Colonic mucosa (tissue), 4 donors: ENCODE results near the gene NUDC. TPM values are rescaled to one million over a fixed set of nuclear protein-coding genes. Genes with fewer than 3 reads are reported as not detected.

Experiments used
- DNase-seq: peaks from one replicate; pipeline ENCODE4 v3.0.0-alpha.2; 2020
- H3K27ac ChIP-seq: fragments of 200-600 bp; one replicate; pipeline ENCODE4 v1.8.0; 2021
- H3K27me3 ChIP-seq: fragments of 200-600 bp; one replicate; pipeline ENCODE4 v1.8.0; 2021
- H3K36me3 ChIP-seq: fragments of 200-600 bp; one replicate; pipeline ENCODE4 v1.8.0; 2021
- H3K4me1 ChIP-seq: fragments of 200-600 bp; one replicate; pipeline ENCODE4 v1.8.0; 2021; ENCODE audit warnings: mild to moderate bottlenecking
- H3K4me3 ChIP-seq: fragments of 200-600 bp; one replicate; pipeline ENCODE4 v1.8.0; 2021
- H3K9ac ChIP-seq, 2 donors: one replicate each; pipeline ENCODE4 v1.7.0; 2013; ENCODE audit warnings: control low read depth in 2 of 2, low read depth in 2 of 2, low read length in 2 of 2
- H3K9me3 ChIP-seq: fragments of 200-600 bp; one replicate; pipeline ENCODE4 v1.8.0; 2021
- intact Hi-C: fragments of 100-400 bp; cut with DNase I; formaldehyde crosslinking; loops from one replicate; pipeline ENCODE4 v1.14.1; 2022
- total RNA-seq, 2 donors: library from RNA; stranded (reverse); fragmentation: NEBNext Ultra II Directional in 1 of 2; extraction: Animal tissue kit (Norgen Biotek cat#: 25700) in 1 of 2; gene quantifications; one replicate each; pipeline ENCODE4 v1.2.1, GENCODE V29; 2021
- TF ChIP-seq, protein P1 (sequence below): fragments of 200-600 bp; IDR thresholded peaks from one replicate; pipeline ENCODE4 v1.8.0; 2022; ENCODE audit warnings: antibody characterized with exemption, mild to moderate bottlenecking
- donor health status: healthy.
- donor health status: DM: no; HTN: no; CAD: no.
- donor health status: DM: no; HTN: no; CAD: no.

Gene NUDC
- total RNA-seq, 2 donors from 2014 or later: 37.9 to 92.5 TPM

DNA sequence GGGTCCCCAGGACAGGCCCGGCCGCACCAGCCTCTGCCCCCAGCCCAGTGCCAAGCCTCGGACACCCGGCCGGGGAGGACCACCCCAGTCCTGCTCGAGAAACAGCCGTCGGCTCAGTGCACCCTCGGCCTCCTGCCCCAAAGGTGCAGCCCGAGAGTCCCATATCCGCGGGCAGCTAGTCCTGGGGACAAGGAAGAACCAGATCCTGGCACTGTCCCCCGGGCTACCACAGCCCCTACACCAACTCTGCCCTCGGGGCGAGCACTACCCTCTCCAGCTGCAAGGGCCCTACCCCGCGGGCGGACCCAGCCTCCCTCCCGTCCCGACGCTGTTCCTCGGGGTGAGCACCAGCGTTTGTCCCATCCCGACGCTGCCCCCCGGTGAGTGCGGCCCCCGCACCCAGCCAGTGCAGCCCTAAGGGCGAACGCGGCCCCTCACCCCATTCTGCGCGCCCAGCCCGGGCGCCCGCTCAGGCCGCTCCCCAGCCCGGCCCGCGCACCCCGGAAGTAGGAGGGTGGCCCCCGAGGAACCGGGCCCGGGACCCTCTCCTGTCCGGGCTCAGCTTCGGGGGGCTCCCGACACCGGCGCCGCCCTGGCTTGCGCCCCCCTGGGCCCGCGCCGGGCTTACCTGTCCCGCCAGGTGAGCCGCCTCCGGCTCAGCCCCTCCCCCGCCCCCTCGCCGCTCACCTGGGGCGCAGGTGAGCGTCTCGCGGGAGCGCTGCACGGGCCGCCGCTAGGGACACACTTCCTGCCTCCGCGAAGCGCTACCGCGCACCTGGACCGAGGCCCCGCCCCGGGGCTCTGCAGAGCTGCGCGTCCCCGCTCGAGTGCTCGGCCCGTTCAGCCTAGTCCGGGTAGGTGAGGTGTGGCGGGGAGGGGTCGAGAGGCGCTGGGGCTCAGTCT, 38.4 kb downstream of the NUDC start, which contains the start of gene KDF1:
Gene KDF1, minus strand, starts transcription at position 747 of the 903 bp plus-strand sequence. CDS start 8,088 bp downstream, outside the sequence.
- TF ChIP-seq, protein P1, sequence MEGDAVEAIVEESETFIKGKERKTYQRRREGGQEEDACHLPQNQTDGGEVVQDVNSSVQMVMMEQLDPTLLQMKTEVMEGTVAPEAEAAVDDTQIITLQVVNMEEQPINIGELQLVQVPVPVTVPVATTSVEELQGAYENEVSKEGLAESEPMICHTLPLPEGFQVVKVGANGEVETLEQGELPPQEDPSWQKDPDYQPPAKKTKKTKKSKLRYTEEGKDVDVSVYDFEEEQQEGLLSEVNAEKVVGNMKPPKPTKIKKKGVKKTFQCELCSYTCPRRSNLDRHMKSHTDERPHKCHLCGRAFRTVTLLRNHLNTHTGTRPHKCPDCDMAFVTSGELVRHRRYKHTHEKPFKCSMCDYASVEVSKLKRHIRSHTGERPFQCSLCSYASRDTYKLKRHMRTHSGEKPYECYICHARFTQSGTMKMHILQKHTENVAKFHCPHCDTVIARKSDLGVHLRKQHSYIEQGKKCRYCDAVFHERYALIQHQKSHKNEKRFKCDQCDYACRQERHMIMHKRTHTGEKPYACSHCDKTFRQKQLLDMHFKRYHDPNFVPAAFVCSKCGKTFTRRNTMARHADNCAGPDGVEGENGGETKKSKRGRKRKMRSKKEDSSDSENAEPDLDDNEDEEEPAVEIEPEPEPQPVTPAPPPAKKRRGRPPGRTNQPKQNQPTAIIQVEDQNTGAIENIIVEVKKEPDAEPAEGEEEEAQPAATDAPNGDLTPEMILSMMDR: no peak
- DNase-seq: peak; percentile 90
- Histone ChIP-seq H3K36me3 (no peaks in the 10 kb centered on the region), H3K9me3 (no peaks in the 10 kb centered on the region), H3K27me3 (peaks cover 7% of the 10 kb centered on the region), H3K4me3 (peak within 1 kb of the TSS; percentile 90), H3K4me1 (peaks cover 6% of the 10 kb centered on the region), H3K9ac (peak within 1 kb of the TSS; percentile 73 to 88), H3K27ac (peak within 1 kb of the TSS; percentile 50)
- intact Hi-C loops: no loop called here

DNA sequence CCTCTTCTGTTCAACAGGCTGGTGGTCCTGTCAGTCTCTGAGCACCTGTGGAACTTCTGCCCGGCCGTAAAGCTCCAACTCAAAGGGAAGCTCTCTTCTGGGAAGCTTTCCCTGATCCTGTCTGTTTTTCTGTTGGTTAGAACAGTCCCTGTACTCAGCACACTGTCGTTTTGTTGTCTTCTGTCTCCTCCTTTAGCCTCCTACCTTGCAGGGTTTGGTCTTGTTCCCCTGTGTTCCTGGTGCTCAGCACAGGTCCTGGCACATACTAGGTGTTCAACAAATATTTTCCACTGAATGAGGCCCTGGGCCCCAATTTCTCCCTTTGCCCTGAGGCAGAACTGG, 39.1 kb downstream of the NUDC start:
- intact Hi-C loops: no loop called here

DNA sequence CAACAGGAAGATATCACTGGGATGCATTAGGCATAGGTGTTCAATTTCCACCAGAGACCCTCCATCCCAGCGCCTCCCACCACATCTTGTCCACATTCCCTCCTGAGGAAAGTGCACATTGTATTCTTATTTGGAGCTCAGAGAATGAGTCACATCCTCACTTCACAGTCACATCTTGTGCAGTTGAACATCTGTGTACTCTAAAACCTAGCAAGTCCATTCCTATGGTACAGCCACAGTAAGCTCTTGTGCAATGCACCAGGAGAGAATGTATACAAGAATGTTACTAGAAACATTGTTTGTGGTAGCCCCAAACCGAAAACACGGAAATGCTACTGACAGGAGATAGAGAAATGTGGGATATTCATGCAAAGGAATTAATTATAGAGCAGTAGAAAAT, 40.3 kb downstream of the NUDC start:
- Histone ChIP-seq H3K27ac (no peak overlapping the region), H3K27me3 (peaks cover 7% of the 10 kb centered on the region), H3K36me3 (no peaks in the 10 kb centered on the region), H3K9ac (no peak overlapping the region), H3K4me3 (no peak overlapping the region), H3K4me1 (peaks cover 6% of the 10 kb centered on the region), H3K9me3 (no peaks in the 10 kb centered on the region)
- TF ChIP-seq, protein P1: no peak
- no peak for DNase-seq
- intact Hi-C loops: no loop called here

More for the DNA sequence above, 39.1 kb downstream of the NUDC start:
- Histone ChIP-seq H3K27ac (no peak overlapping the region), H3K36me3 (no peaks in the 10 kb centered on the region), H3K9ac (peak overlapping the region; percentile 50 to 73), H3K4me3 (peak overlapping the region; percentile 90), H3K4me1 (peaks cover 6% of the 10 kb centered on the region), H3K27me3 (peaks cover 7% of the 10 kb centered on the region), H3K9me3 (no peaks in the 10 kb centered on the region)
- no peak for DNase-seq
- TF ChIP-seq, protein P1: no peak

DNA sequence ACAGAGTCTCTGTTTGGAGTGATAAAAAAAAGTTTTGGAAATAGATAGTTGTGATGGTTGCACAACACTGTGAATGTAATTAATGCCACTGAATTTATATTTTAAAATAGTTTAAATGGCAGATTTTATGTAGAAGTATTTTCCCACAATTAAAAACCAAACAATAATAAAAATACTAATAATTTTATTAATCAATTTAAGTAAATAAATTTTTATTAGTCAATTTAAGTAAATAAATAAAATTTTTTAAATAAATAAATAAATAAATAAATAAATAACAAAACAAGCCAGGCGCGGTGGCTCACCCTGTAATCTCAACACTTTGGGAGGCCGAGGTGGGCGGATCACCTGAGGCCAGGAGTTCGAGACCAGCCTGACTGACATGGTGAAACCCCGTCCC, 43.7 kb downstream of the NUDC start:
- H3K4me1 ChIP-seq: no peaks in the 10 kb centered on the region
- H3K9ac ChIP-seq: no peak overlapping the region
- DNase-seq: no peak
- H3K4me3 ChIP-seq: no peak overlapping the region
- H3K9me3 ChIP-seq: no peaks in the 10 kb centered on the region
- TF ChIP-seq, protein P1: no peak
- H3K36me3 ChIP-seq: no peaks in the 10 kb centered on the region
- intact Hi-C loops: no loop called here
- H3K27ac ChIP-seq: no peak overlapping the region
- H3K27me3 ChIP-seq: peaks cover 1% of the 10 kb centered on the region

DNA sequence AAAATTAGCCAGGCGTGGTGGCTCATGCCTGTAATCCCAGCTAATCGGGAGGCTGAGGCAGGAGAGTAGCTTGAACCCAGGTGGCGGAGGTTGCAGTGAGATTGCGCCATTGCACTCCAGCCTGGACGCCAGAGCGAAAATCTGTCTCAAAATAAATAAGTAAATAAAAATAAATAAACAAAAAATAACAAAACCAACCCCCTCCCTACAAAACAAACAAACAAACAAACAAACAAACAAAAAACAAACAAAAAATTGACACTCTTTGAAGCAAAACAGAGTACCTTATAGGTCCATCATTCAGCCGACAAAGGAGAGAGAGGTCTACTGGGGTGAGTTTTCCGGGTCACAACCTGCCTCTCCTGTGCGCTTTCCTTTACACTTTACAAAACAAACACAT, 44.1 kb downstream of the NUDC start:
- TF ChIP-seq, protein P1: no peak
- Histone ChIP-seq H3K4me1 (no peaks in the 10 kb centered on the region), H3K9ac (no peak overlapping the region), H3K4me3 (no peak overlapping the region), H3K9me3 (no peaks in the 10 kb centered on the region), H3K36me3 (no peaks in the 10 kb centered on the region), H3K27ac (no peak overlapping the region), H3K27me3 (no peaks in the 10 kb centered on the region)
- no peak for DNase-seq
- intact Hi-C loops: no loop called here
